Sciatic nerve (tissue), 2 donors: ENCODE measurements around the gene CEACAM5. TPM values are rescaled to one million over a fixed set of nuclear protein-coding genes. Genes with fewer than 3 reads are reported as not detected.
"Not testable (repeated sequence)": the region's sequence is repeated elsewhere in the genome, so short reads cannot be mapped to it uniquely, and the experiment has no call there.

Experiments
- ATAC-seq: fragments of 200-7000 bp; cut with Tn5 transposase; one replicate; pipeline ENCODE4 v1.9.1; 2020; ENCODE audit warnings: mild to moderate bottlenecking, moderate library complexity
- DNase-seq: peaks from one replicate; pipeline ENCODE4 v3.0.0-alpha.2; 2020; ENCODE audit warnings: low spot score
- intact Hi-C: fragments of 100-400 bp; cut with DNase I; formaldehyde crosslinking; loops from one replicate; pipeline ENCODE4 v1.14.2; 2022
- total RNA-seq: library from RNA; stranded (reverse); fragmentation: NEBNext Ultra II Directional; extraction: Animal tissue kit (Norgen Biotek cat#: 25700); gene quantifications from one replicate; pipeline ENCODE4 v1.2.1, GENCODE V29; 2021
- donor health status: DM: no; HTN: no; CAD: no.
- donor health status: DM: no; HTN: no; CAD: no.

Gene CEACAM5
- total RNA-seq, 1 donor from 2014 or later: 0.22 TPM

GRCh38 chr19:41726493-41726892 is 18.1 kb downstream of the CEACAM5 start:
- no peak for DNase-seq

GRCh38 chr19:41734156-41734555 is 25.7 kb downstream of the CEACAM5 start:
- ATAC-seq (no peak), DNase-seq (no peak)
- intact Hi-C loops: no loop called here

More at GRCh38 chr19:41726493-41726892, 18.1 kb downstream of the CEACAM5 start:
- ATAC-seq: no peak
- intact Hi-C loops: no loop called here

- DNase-seq: no peak
- intact Hi-C loops: no loop called here
- ATAC-seq: no peak
Observed at GRCh38 chr19:41734585-41734984, 26.2 kb downstream of the CEACAM5 start.

- no peak for ATAC-seq
- intact Hi-C loops: no loop called here
Observed at GRCh38 chr19:41735071-41735600, 26.7 kb downstream of the CEACAM5 start.

GRCh38 chr19:41739361-41739760 is 30.9 kb downstream of the CEACAM5 start:
- DNase-seq (no peak), ATAC-seq (no peak)
- intact Hi-C loops: no loop called here

More at GRCh38 chr19:41735071-41735600, 26.7 kb downstream of the CEACAM5 start:
- DNase-seq: no peak

- intact Hi-C loops: no loop called here
- no peak for ATAC-seq
- no peak for DNase-seq
Observed at GRCh38 chr19:41740415-41741243, 32.2 kb downstream of the CEACAM5 start.

GRCh38 chr19:41741244-41741554 is 32.8 kb downstream of the CEACAM5 start:
- ATAC-seq: no peak
- no peak for DNase-seq
- intact Hi-C loops: no loop called here

- ATAC-seq: no peak
- intact Hi-C loops: no loop called here
Observed at GRCh38 chr19:41744850-41745249, 36.4 kb downstream of the CEACAM5 start.

GRCh38 chr19:41745756-41746155 is 37.3 kb downstream of the CEACAM5 start:
- intact Hi-C loops: no loop called here

More at GRCh38 chr19:41744850-41745249, 36.4 kb downstream of the CEACAM5 start:
- no peak for DNase-seq

GRCh38 chr19:41746593-41747227 is 38.3 kb downstream of the CEACAM5 start:
- DNase-seq: no peak
- intact Hi-C loops: no loop called here
- no peak for ATAC-seq

More at GRCh38 chr19:41745756-41746155, 37.3 kb downstream of the CEACAM5 start:
- no peak for ATAC-seq
- no peak for DNase-seq

- DNase-seq (no peak), ATAC-seq (no peak)
- intact Hi-C loops: no loop called here
Observed at GRCh38 chr19:41748012-41748411, 39.6 kb downstream of the CEACAM5 start.

- DNase-seq, ATAC-seq, intact Hi-C loops: not testable (repeated sequence)
Observed at GRCh38 chr19:41750248-41751134, 42.1 kb downstream of the CEACAM5 start.

GRCh38 chr19:41753159-41753558 is 44.7 kb downstream of the CEACAM5 start:
- intact Hi-C loops: no loop called here
- DNase-seq (peak; percentile 65), ATAC-seq (no peak)

- ATAC-seq: peak; percentile 59
Observed at GRCh38 chr19:41753936-41754529, 45.6 kb downstream of the CEACAM5 start.

GRCh38 chr19:41755328-41755913 is 47.0 kb downstream of the CEACAM5 start, which contains the start of gene CEACAM6:
CEACAM6 (plus strand) TSS chr19:41755530; CDS start chr19:41755639, 109 bp downstream.
- ATAC-seq (no peak), DNase-seq (no peak)
- intact Hi-C loops: no loop called here

More at GRCh38 chr19:41753936-41754529, 45.6 kb downstream of the CEACAM5 start:
- intact Hi-C loops: no loop called here
- no peak for DNase-seq

- DNase-seq: no peak
- intact Hi-C loops: no loop called here
- ATAC-seq: no peak
Observed at GRCh38 chr19:41758846-41759245, 50.4 kb downstream of the CEACAM5 start.

GRCh38 chr19:41767115-41767514 is 58.7 kb downstream of the CEACAM5 start:
- no peak for ATAC-seq
- intact Hi-C loops: no loop called here
- DNase-seq: no peak

GRCh38 chr19:41768105-41768504 is 59.7 kb downstream of the CEACAM5 start:
- ATAC-seq, DNase-seq, intact Hi-C loops: not testable (repeated sequence)
